Kidney (tissue), 14 donors: ENCODE results near the gene CLTCL1. TPM values are rescaled to one million over a fixed set of nuclear protein-coding genes. Genes with fewer than 3 reads are reported as not detected.
"Not testable (repeated sequence)": the region's sequence is repeated elsewhere in the genome, so short reads cannot be mapped to it uniquely, and the experiment has no call there.

Experiments
- DNase-seq, 5 donors: peaks; one replicate each; pipeline ENCODE4 v3.0.0-alpha.2; 2013 to 2020
- FAIRE-seq: peaks from 2 replicates; lab custom pipeline; 2012; peaks lifted over from hg19 to GRCh38; lab: Jason Lieb, UNC
- H3K27ac ChIP-seq, 2 donors: one replicate each; pipeline ENCODE4 v1.7.0; 2013; ENCODE audit warnings: low read depth in 2 of 2, low read length in 2 of 2, inconsistent platforms in 1 of 2
- H3K27me3 ChIP-seq: one replicate; pipeline ENCODE4 v1.7.1; 2013; ENCODE audit warnings: low read length, inconsistent platforms; ENCODE audit not compliant: control insufficient read depth, insufficient read depth
- H3K36me3 ChIP-seq, 3 donors: one replicate each; pipeline versions ENCODE4 v1.7.0 to v1.7.1; 2013; ENCODE audit warnings: low read length in 3 of 3, control low read depth in 1 of 3, inconsistent platforms in 1 of 3; ENCODE audit not compliant: insufficient read depth in 3 of 3, control insufficient read depth in 2 of 3
- H3K4me1 ChIP-seq, 3 donors: one replicate each; pipeline versions ENCODE4 v1.7.0 to v1.7.1; 2013; ENCODE audit warnings: low read length in 3 of 3, inconsistent platforms in 1 of 3, low read depth in 1 of 3; ENCODE audit not compliant: control insufficient read depth in 2 of 3, insufficient read depth in 2 of 3
- H3K4me3 ChIP-seq, 3 donors: one replicate each; pipeline versions ENCODE4 v1.7.0 to v1.8.1; 2013; ENCODE audit warnings: low read length in 3 of 3, control low read depth in 1 of 3, inconsistent platforms in 1 of 3
- H3K9ac ChIP-seq, 3 donors: one replicate each; pipeline versions ENCODE4 v1.7.0 to v1.7.1; 2013; ENCODE audit warnings: low read length in 3 of 3, control low read depth in 1 of 3, inconsistent platforms in 1 of 3
- H3K9me3 ChIP-seq, 3 donors: one replicate each; pipeline versions ENCODE4 v1.7.0 to v1.7.1; 2013; ENCODE audit warnings: low read length in 3 of 3, control low read depth in 1 of 3, inconsistent platforms in 1 of 3; ENCODE audit not compliant: control insufficient read depth in 2 of 3, insufficient read depth in 1 of 3
- intact Hi-C: fragments of 100-400 bp; cut with DNase I; formaldehyde crosslinking; loops from one replicate; pipeline ENCODE4 v1.11.1; 2022
- polyA plus RNA-seq: library from polyadenylated mRNA; stranded (reverse); fragments of 350-450 nt; fragmentation: Illumina TruSeq; extraction: RNeasy Lipid Tissue Mini Kit (QIAGEN cat#74804); gene quantifications from one replicate; pipeline ENCODE4 v1.2.3, GENCODE V29; 2014; ENCODE audit warnings: low read depth, low replicate concordance; ENCODE audit not compliant: insufficient read depth
- total RNA-seq: library from RNA; stranded (reverse); fragmentation: NEBNext Ultra II Directional; extraction: Animal tissue kit (Norgen Biotek cat#: 25700); gene quantifications from one replicate; pipeline ENCODE4 v1.2.1, GENCODE V29; 2021
- TF ChIP-seq, protein P1 (sequence below): IDR thresholded peaks from 3 replicates; pipeline ENCODE4 v1.5.1; 2012; ENCODE audit warnings: mild to moderate bottlenecking, moderate library complexity, borderline replicate concordance; ENCODE audit not compliant: insufficient read depth; ENCODE audit errors: extremely low read depth
- donor health status: control.
- donor health status: control.
- donor health status: control.
- donor health status: control.
- donor health status: control.
- donor health status: DM: yes; HTN: yes; CAD: no.
- donor health status: Normal renal cell carcinoma (clear cell type).

The CLTCL1 gene
- total and polyA plus RNA-seq, 2 donors from 2014 or later = 4.0 to 6.3 TPM

- intact Hi-C loops = no loop called here
- no peak overlapping the region for H3K9ac ChIP-seq
- H3K4me1 ChIP-seq = no peaks in the 10 kb centered on the region
- TF ChIP-seq, protein P1, sequence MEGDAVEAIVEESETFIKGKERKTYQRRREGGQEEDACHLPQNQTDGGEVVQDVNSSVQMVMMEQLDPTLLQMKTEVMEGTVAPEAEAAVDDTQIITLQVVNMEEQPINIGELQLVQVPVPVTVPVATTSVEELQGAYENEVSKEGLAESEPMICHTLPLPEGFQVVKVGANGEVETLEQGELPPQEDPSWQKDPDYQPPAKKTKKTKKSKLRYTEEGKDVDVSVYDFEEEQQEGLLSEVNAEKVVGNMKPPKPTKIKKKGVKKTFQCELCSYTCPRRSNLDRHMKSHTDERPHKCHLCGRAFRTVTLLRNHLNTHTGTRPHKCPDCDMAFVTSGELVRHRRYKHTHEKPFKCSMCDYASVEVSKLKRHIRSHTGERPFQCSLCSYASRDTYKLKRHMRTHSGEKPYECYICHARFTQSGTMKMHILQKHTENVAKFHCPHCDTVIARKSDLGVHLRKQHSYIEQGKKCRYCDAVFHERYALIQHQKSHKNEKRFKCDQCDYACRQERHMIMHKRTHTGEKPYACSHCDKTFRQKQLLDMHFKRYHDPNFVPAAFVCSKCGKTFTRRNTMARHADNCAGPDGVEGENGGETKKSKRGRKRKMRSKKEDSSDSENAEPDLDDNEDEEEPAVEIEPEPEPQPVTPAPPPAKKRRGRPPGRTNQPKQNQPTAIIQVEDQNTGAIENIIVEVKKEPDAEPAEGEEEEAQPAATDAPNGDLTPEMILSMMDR = no peak
- H3K27me3 ChIP-seq = no peaks in the 10 kb centered on the region
- H3K4me3 ChIP-seq = no peak overlapping the region
- FAIRE-seq (no peak), DNase-seq (no peak)
- H3K36me3 ChIP-seq = no peaks in the 10 kb centered on the region
- H3K27ac ChIP-seq = no peak overlapping the region
- H3K9me3 ChIP-seq = no peaks in the 10 kb centered on the region
Observed at GRCh38 chr22:19204640-19205039, 86.9 kb downstream of the CLTCL1 start.

GRCh38 chr22:19203834-19204233, 87.7 kb downstream of the CLTCL1 start:
- no peak overlapping the region for H3K9ac ChIP-seq
- H3K9me3 ChIP-seq = no peaks in the 10 kb centered on the region
- no peaks in the 10 kb centered on the region for H3K4me1 ChIP-seq
- intact Hi-C loops = no loop called here
- H3K36me3 ChIP-seq = no peaks in the 10 kb centered on the region
- H3K27me3 ChIP-seq = no peaks in the 10 kb centered on the region
- FAIRE-seq (no peak), DNase-seq (no peak)
- H3K4me3 ChIP-seq = no peak overlapping the region
- TF ChIP-seq, protein P1 = no peak
- H3K27ac ChIP-seq = no peak overlapping the region

DNA sequence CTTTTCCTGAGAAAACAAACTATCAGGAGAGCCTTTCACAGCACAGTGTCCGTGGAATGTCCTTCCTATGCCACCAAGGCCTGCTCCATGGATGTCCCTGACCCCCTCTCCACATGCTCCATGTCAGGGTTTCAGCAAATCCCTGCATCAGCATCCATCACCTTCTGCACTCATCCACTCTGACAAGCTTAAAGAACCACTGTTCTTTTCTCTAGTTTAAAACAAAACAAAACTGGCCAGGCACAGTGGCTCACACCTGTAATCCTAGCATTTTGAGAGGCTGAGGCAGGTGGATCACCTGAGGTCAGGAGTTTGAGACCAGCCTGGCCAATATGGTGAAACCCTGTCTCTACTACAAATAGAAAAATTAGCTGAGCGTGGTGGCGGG, 88.7 kb downstream of the CLTCL1 start:
- H3K4me1 ChIP-seq, H3K36me3 ChIP-seq, H3K4me3 ChIP-seq, intact Hi-C loops, DNase-seq, H3K27me3 ChIP-seq, H3K9ac ChIP-seq, FAIRE-seq, H3K27ac ChIP-seq, H3K9me3 ChIP-seq: not testable (repeated sequence)

DNA sequence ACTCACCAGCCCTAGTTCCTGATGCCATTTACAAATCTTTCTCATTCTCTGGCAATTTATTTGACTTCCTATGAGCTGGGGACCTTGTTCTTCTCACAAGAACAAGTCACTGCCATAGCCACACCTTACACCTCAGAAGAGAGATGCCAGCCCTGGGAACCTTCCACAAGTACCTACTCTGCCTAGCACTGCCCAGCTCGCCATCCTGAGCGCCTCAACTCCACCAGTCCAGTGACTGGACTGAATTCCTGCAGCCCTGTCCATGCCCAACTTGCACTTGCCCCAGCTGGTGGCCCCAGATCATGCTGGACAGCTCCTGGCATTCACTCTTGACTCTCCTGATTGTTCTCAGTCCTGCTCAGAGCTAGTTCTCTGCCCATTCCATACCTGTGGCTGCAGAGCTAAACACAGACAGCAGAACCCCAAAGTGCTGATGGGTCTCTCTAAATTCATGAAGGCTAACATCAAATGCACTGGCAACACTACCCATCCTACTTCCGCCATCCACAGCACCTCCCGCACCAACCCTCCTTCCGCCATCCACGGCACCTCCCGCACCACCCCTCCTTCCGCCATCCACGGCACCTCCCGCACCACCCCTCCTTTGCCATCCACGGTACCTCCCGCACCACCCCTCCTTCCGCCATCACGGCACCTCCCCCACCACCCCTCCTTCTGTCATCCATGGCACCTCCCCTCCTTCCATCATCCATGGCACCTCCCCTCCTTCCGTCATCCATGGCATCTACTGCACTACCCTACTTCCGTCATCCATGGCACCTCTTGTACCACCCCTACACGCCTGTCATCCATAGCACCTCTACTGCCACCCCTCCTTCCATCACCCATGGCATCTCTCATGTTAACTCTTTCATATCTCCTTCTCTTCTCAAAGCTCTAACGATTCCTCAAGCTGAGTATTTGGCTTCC, 89.4 kb downstream of the CLTCL1 start:
- Histone ChIP-seq H3K27me3 (no peaks in the 10 kb centered on the region), H3K9ac (no peak overlapping the region), H3K4me1 (no peaks in the 10 kb centered on the region), H3K36me3 (no peaks in the 10 kb centered on the region), H3K27ac (no peak overlapping the region), H3K4me3 (no peak overlapping the region), H3K9me3 (no peaks in the 10 kb centered on the region)
- TF ChIP-seq, protein P1 = no peak
- peak in 1 of 5 donors; percentile 73 for DNase-seq
- intact Hi-C loops = no loop called here
- FAIRE-seq = no peak
